COR-L47 (cell line): ENCODE data around the gene KRTAP5-1.
"Not testable (repeated sequence)": the region's sequence is repeated elsewhere in the genome, so short reads cannot be mapped to it uniquely, and the experiment has no call there.

Experiments
- DNase-seq: peaks from one replicate; lab custom pipeline; 2025; lab: John Stamatoyannopoulos, UW

The KRTAP5-1 gene, protein sequence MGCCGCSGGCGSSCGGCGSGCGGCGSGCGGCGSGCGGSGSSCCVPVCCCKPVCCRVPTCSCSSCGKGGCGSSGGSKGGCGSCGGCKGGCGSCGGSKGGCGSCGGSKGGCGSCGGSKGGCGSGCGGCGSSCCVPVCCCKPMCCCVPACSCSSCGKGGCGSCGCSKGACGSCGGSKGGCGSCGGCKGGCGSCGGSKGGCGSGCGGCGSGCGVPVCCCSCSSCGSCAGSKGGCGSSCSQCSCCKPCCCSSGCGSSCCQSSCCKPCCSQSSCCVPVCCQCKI

GRCh38 chr11:1584661-1585370 is at the start of gene KRTAP5-1:
TSS of gene KRTAP5-1 (minus strand) at chr11:1585283. CDS start at chr11:1585249, 34 bp downstream.
- DNase-seq = not testable (repeated sequence)

GRCh38 chr11:1633864-1634263 is 48.8 kb upstream of the KRTAP5-1 start:
- DNase-seq = no peak

- DNase-seq = no peak
These were observed 47.1 kb upstream of the KRTAP5-1 start for GRCh38 chr11:1632053-1632714.

GRCh38 chr11:1631066-1631568 is 46.0 kb upstream of the KRTAP5-1 start:
- no peak for DNase-seq

DNA sequence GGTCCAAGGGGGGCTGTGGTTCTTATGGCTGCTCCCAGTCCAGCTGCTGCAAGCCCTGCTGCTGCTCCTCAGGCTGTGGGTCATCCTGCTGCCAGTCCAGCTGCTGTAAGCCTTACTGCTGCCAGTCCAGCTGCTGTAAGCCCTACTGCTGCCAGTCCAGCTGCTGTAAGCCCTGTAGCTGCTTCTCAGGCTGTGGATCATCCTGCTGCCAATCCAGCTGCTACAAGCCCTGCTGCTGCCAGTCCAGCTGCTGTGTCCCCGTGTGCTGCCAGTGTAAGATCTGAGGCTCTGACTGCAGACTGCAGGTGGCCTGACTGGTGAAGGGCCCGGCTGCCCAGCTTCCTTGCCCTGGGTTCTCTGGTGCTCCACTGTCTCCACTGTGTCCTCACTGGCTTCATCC is 45.2 kb upstream of the KRTAP5-1 start:
- no peak for DNase-seq

GRCh38 chr11:1629326-1630185 is 44.5 kb upstream of the KRTAP5-1 start, which contains the start of gene KRTAP5-5:
TSS of gene KRTAP5-5 (plus strand) at chr11:1629775. CDS start at chr11:1629841, 66 bp downstream.
- no peak for DNase-seq

DNA sequence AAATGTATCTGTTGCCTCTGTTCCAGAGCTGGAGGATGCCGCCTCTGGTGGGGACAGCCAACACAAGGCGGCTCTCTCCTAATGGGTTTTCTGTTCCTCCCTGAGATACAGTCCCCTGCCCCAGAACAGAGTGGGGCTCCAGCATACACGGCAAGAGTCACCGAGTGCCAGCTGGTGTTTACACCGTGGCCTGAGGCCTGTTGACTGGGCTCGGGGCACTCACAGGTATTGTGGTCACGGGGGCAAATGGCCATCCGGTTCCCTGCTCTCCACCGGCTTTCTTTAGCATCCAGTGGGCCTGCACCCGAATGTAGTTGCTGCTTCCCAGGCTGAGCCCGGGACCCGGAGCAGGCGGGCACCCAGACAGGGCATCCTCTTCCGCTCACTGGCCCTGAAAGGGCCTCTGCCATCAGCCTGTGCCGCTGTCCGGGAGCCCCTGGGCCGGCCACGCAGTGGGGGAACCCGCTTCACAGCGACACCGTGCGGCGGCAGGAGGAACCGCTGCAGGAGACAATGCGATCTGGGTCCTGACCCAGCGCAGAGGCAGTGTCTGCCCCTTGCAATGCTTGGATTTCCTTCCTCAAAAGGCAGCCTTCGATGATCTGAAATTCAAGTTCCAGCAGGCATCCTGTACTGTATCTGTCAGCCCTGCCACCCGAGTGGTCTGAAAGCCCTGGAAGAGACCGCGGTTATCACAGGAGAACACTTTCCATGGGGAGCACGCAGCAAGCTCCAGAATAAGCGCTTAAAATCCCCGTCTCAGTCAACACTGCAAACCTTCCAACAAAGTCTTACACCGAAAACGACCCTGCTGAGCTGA is 43.6 kb upstream of the KRTAP5-1 start:
- no peak for DNase-seq

GRCh38 chr11:1625541-1625940 is 40.5 kb upstream of the KRTAP5-1 start:
- no peak for DNase-seq

DNA sequence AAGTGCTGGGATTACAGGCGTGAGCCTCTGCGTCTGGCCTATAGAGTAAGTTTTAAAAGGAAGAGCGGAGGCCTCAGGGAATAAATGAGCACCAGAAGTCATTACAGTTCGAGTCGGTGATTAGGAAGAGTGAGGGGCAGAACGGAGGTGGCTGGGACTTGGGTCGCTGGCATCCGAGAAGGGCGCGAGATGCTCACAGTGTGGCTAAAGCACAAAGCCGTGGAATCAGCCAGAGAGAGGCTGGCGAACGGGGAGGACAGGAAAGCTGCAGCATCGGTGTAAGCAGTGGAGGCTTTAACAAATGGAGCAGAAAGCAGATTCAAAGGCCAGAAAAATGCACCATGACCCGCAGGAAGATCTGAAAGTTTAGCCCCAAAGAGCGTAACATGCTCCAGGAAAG is 39.5 kb upstream of the KRTAP5-1 start:
- no peak for DNase-seq

GRCh38 chr11:1623716-1624115 is 38.6 kb upstream of the KRTAP5-1 start:
- no peak for DNase-seq

DNA sequence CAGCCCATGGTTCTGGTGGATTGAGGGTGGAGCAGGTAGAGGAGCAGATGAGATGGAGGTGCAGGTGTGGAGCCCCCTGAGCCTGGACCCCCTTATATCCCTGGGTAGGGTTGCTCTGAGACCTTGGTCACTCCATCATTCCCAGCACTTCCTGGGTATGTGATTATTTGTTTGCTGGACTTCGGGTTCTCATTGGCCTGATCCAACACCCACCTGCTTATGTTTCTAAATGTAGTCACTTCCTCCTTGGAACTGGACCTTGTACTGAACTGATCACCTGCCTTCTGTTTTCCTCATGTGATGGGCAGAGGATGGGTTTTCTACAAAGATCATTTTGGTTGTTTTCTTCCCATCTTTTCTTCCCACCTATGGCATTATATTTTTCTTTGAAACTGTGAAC is 37.0 kb upstream of the KRTAP5-1 start, which contains the start of gene KRTAP5-4:
KRTAP5-4 (minus strand) TSS at position 53 of the 400 bp plus-strand sequence; CDS start at position 8, 45 bp downstream.
- no peak for DNase-seq

- DNase-seq = no peak
These were observed 34.4 kb upstream of the KRTAP5-1 start for GRCh38 chr11:1619449-1619848.

- no peak for DNase-seq
These were observed 33.1 kb upstream of the KRTAP5-1 start for GRCh38 chr11:1618231-1618630.

DNA sequence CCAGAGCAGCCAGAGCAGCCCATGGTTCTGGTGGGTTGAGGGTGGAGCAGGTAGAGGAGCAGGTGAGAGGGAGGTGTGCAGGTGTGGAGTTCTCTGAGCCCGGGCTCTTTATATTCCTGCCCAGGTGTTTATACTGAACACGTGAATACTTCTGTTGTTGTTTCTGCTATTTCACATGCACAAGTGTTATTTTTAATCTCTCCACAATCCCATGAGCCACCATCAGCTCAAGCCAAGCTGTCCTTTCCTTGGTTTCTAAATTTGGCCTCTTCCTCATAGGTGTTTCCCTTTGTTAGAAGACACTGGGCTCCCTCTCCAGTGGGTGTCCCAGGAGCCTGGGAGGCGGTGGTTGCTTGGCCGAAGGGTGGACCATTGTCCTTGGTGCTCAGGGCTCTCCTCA is 23.3 kb upstream of the KRTAP5-1 start, which contains the start of gene KRTAP5-3:
KRTAP5-3 (minus strand) TSS at position 101 of the 400 bp plus-strand sequence; CDS start at position 23, 78 bp downstream.
- DNase-seq = no peak

DNA sequence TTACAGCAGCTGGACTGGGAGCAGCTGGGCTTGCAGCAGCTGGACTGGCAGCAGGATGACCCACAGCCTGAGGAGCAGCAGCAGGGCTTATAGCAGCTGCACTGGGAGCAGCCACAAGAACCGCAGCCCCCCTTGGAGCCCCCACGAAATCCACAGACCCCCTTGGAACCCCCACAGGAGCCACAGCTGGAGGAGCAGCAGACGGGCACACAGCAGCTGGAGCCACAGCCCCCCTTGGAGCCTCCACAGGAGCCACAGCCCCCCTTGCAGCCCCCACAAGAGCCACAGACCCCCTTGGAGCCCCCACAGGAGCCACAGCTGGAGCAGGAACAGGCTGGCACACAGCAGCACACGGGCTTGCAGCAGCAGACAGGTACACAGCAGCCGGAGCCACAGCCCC is 22.8 kb upstream of the KRTAP5-1 start:
- not testable (repeated sequence) for DNase-seq

- DNase-seq = not testable (repeated sequence)
These were observed 22.2 kb upstream of the KRTAP5-1 start for GRCh38 chr11:1607156-1607845.

DNA sequence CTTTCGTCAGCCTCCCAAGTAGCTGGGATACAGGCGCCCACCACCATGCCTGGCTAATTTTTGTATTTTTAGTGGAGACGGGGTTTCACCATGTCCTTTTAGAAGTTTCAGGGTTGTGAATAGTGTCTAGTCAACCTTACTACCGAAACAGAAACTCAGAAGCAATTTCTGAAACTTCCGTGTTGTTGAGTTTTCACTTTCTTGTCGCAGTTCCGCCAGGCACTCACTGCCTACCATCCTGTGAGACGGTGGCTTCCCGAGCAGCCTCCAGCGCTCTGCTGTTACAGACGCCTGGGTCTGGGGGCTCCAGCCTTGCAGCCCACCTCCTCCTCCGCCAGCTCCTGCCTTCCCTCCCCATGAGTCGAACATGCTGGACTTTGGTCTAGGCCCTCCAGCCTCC is 20.8 kb upstream of the KRTAP5-1 start:
- DNase-seq = not testable (repeated sequence)

DNA sequence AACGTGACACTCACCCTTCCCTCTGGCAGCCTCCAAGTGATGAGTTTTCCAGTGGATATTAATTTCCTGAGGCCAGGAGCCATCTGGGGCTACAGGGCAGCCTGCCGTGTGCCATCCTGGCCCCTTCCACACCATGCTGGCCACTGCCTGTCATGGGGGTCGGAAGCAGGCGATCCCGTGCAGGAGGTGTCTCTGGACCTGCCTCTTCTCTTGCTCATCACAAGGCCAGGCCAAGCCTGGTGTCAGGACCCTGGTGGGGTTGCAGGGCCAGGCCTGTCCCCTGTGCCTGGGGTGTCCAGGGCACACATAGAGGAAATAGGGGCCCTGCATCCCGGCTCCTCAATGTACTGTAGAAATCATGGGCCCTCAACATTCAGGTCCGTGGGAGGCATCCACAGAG is 19.6 kb upstream of the KRTAP5-1 start:
- no peak for DNase-seq

DNA sequence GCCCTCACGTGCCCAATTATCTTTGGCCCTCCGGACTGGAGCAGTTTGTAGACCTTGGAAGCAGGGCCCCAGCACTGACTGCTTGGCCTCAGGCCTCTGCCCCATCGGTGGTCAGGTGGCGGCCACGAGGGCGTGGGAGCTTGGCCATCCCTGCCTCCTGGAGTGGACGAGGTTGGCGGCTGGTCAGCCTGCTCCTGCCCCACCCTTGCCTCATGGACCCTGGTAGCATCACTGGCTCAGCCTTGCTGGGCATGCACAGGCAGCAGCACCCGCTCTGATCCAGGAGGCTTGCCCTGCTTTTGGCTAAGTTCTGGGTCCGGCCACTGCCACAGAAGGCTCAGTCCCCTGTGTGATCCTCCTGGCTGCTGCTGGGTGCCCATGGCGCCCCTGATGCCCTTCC is 19.1 kb upstream of the KRTAP5-1 start:
- no peak for DNase-seq

DNA sequence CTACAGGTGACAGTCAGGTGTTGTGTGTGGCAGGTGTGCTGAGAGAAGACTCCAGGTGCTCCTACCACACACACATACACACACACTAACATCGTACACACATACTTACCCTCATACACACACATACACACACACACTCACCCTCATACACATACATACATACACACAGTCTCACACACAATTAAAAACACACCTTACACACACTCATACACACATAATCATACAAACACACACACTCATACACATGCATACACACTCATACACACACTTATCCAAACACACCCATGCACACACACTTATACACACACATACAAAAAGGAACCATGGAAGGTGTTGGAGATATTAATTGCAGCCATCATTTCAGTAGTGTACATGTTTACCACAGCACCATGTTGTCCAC is 18.5 kb upstream of the KRTAP5-1 start:
- DNase-seq = no peak
